SK-N-MC (cell line): ENCODE results near the gene GRXCR1.

Experiments
- DNase-seq: peaks from one replicate; pipeline ENCODE4 v3.0.0-alpha.2; 2011; ENCODE audit warnings: low read depth, low spot score
- H3K27ac ChIP-seq: fragments of 200-600 bp; sonication (generic); 2 replicates; pipeline ENCODE4 v1.5.1; 2016; ENCODE audit warnings: mixed run types
- H3K36me3 ChIP-seq: fragments of 200-600 bp; sonication (generic); 2 replicates; pipeline ENCODE4 v1.6.1; 2017; ENCODE audit warnings: antibody characterized with exemption, low read length, mixed read lengths; ENCODE audit not compliant: insufficient read depth
- H3K4me3 ChIP-seq: fragments of 200-600 bp; sonication (generic); 2 replicates; pipeline ENCODE4 v1.5.1; 2016
- H3K9ac ChIP-seq: fragments of 200-600 bp; sonication (generic); 2 replicates; pipeline ENCODE4 v1.8.0; 2017; ENCODE audit warnings: mixed run types, mixed read lengths; ENCODE audit not compliant: insufficient read length
- H3K9me3 ChIP-seq: fragments of 200-600 bp; sonication (generic); 2 replicates; pipeline ENCODE4 v1.6.1; 2017; ENCODE audit warnings: low read depth, mild to moderate bottlenecking, antibody characterized with exemption, low read length, moderate library complexity, mixed read lengths
- EZH2 ChIP-seq: fragments of 200-600 bp; sonication (generic); IDR thresholded peaks from one replicate; pipeline ENCODE4 v1.6.1; 2017; ENCODE audit warnings: antibody characterized with exemption
- FOXP2 ChIP-seq: optimal IDR thresholded peaks from 2 replicates; pipeline ENCODE3; 2011; ENCODE audit warnings: mild to moderate bottlenecking, moderate library complexity; ENCODE audit not compliant: insufficient read depth; ENCODE audit errors: extremely low read length, control extremely low read depth
- POLR2AphosphoS5 ChIP-seq: IDR thresholded peaks from 2 replicates; pipeline ENCODE4 v1.6.1; 2012; ENCODE audit warnings: mild to moderate bottlenecking, low read depth, low read length, borderline replicate concordance

GRXCR1 gene

DNA sequence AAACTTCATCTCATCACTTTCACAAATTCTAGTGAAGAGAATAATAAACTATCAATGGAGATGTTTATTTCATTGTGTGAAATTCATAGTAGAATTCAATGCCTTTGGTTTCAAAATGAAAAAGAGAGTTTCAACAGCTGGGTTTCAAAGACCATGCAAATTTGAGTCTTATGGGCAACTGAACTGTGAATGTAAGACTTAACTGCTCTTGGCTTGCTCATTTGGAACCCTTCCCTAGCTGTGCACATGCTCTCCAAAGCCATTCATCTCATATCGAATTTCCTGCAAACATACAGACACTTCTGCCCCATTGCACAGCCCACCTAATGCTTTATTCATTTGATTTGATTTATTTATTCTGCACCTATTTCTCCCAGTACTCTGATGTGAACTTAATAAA, 154.5 kb downstream of the GRXCR1 start:
- Histone ChIP-seq H3K4me3 (no peak overlapping the region), H3K9ac (no peak overlapping the region), H3K36me3 (no peaks in the 10 kb centered on the region), H3K27ac (no peak overlapping the region), H3K9me3 (no peaks in the 10 kb centered on the region)
- no peak for DNase-seq
- TF ChIP-seq FOXP2 (no peak), EZH2 (no peak), POLR2AphosphoS5 (no peak)

DNA sequence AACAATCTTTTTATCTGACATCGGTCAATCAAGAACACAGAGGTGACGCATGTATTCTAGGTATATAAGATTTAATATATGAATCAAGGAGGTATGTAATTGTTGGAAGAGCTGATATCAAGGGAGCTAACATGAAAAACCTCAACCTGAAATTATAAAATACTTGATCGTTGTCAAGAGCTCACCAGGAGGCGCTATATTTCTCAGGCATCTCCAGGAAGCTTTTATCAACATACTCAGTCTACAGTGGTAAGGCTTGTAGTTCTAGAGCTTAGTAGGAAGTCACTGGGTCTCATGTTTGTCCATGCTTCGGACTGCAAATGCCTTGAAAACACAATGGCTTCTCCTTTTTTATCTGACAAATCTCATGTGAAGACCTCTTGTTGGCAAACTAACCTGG, 156.1 kb downstream of the GRXCR1 start:
- Histone ChIP-seq H3K9ac (no peak overlapping the region), H3K4me3 (no peak overlapping the region), H3K27ac (no peak overlapping the region), H3K9me3 (no peaks in the 10 kb centered on the region), H3K36me3 (no peaks in the 10 kb centered on the region)
- DNase-seq = no peak
- TF ChIP-seq FOXP2 (no peak), POLR2AphosphoS5 (no peak), EZH2 (no peak)

DNA sequence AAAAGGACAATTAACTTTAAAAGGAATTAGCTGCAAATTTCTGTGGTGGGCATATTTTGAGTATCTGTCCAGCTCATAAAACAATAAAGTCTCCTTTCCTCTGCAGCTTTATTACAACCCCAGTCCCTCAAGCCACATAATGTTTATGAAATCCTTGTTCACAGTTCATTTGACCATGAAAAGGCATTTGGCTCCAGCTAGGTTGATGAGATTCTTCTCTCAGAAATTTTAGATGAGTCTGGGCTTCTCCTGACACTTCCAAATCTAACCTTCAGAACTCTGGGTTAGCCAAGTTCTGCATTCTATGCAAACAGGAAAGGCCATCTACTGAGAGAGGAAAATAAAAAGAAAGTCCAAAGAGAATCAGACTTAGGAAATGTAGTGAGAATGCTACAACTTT, 156.8 kb downstream of the GRXCR1 start:
- Histone ChIP-seq H3K4me3 (no peak overlapping the region), H3K27ac (no peak overlapping the region), H3K36me3 (no peaks in the 10 kb centered on the region), H3K9ac (no peak overlapping the region), H3K9me3 (no peaks in the 10 kb centered on the region)
- DNase-seq = no peak
- TF ChIP-seq POLR2AphosphoS5 (no peak), FOXP2 (no peak), EZH2 (no peak)

DNA sequence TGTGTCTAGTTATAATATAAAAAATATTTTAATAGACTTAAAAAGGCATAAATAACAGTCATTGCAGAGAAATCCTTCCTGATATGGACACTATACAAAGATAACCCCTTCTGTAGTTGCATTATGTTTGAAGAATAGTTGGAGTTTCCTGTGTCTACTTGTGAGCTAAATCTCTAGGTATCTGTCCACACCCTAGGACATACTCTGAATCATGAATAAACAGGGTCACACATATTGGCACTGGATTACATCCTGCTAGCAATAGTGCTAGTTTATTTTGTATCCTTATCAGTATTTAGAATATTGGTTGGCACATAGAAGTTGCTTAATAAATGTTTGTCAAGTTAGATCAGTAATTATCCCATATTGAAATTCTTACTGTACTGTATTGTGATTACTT, 173.9 kb downstream of the GRXCR1 start:
- TF ChIP-seq POLR2AphosphoS5 (no peak), EZH2 (no peak), FOXP2 (no peak)
- Histone ChIP-seq H3K36me3 (no peaks in the 10 kb centered on the region), H3K9me3 (no peaks in the 10 kb centered on the region), H3K27ac (no peak overlapping the region), H3K4me3 (no peak overlapping the region), H3K9ac (no peak overlapping the region)
- no peak for DNase-seq

DNA sequence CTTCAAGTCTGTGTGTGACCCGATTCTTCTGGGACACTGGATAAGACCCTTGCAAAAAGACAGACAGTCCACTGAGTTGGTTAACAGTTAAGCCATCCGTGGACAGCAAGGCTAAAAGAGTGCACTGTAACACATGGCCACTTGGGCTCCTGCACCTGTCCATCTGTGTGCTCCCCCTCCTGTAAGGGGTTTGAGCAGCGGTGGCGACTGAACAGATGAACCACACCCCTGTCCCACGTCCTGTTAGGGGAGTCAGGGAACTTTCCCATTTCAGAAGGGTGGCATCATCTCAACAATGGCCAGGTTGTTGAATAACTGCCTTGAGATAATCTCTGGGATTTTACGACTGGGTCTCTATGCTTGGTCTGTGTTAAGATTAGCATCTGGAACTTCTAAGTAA, 178.6 kb downstream of the GRXCR1 start:
- Histone ChIP-seq H3K27ac (no peak overlapping the region), H3K9me3 (no peaks in the 10 kb centered on the region), H3K9ac (no peak overlapping the region), H3K36me3 (no peaks in the 10 kb centered on the region), H3K4me3 (no peak overlapping the region)
- DNase-seq = no peak
- TF ChIP-seq FOXP2 (no peak), EZH2 (no peak), POLR2AphosphoS5 (no peak)
